H1 (cell line): ENCODE data around the gene SLC6A3. TPM values are rescaled to one million over a fixed set of nuclear protein-coding genes. Genes with fewer than 3 reads are reported as not detected.

Experiments
- CTCF ChIA-PET: fragments of 300-600 bp; sonication (Branson Sonifier 250); formaldehyde crosslinking; loops from one replicate; lab custom pipeline; 2021; ENCODE audit not compliant: partially characterized antibody; lab: Charles Lee
- POLR2A ChIA-PET: fragments of 300-600 bp; sonication (Branson Sonifier 250); formaldehyde crosslinking; loops from one replicate; lab custom pipeline; 2021; ENCODE audit warnings: inconsistent platforms; ENCODE audit not compliant: partially characterized antibody; lab: Charles Lee
- DNase-seq, 2 experiments: peaks; one replicate each; pipeline versions ENCODE4 v3.0.0 to v3.0.0-alpha.2; 2010 to 2022; ENCODE audit warnings: low spot score in 2 of 2, low read depth in 1 of 2, mixed read lengths in 1 of 2
- FAIRE-seq: peaks from 2 replicates; lab custom pipeline; 2011; peaks lifted over from hg19 to GRCh38; lab: Jason Lieb, UNC
- H2AFZ ChIP-seq: 2 replicates; pipeline ENCODE4 v1.8.1; 2012; ENCODE audit warnings: low read length, inconsistent platforms
- H2AK5ac ChIP-seq: 2 replicates; pipeline ENCODE4 v1.6.1; 2013; ENCODE audit warnings: low read depth, low read length
- H2BK120ac ChIP-seq: replicated peaks from 2 replicates; pipeline ENCODE3; 2013; ENCODE audit warnings: low read depth, low read length, inconsistent platforms
- H2BK12ac ChIP-seq: 2 replicates; pipeline ENCODE4 v1.6.1; 2013; ENCODE audit warnings: low read depth, low read length
- H2BK15ac ChIP-seq: 2 replicates; pipeline ENCODE4 v1.6.1; 2013; ENCODE audit warnings: low read length
- H2BK20ac ChIP-seq: 2 replicates; pipeline ENCODE4 v1.6.1; 2013; ENCODE audit warnings: low read length
- H2BK5ac ChIP-seq: 2 replicates; pipeline ENCODE4 v1.6.1; 2013; ENCODE audit warnings: low read depth, low read length
- H3K14ac ChIP-seq: 2 replicates; pipeline ENCODE4 v1.6.1; 2013; ENCODE audit warnings: inconsistent platforms; ENCODE audit not compliant: insufficient read length
- H3K18ac ChIP-seq: 2 replicates; pipeline ENCODE4 v1.6.1; 2013; ENCODE audit warnings: low read length; ENCODE audit errors: extremely low read depth
- H3K23ac ChIP-seq: 2 replicates; pipeline ENCODE4 v1.6.1; 2013; ENCODE audit warnings: inconsistent platforms; ENCODE audit not compliant: insufficient read length
- H3K23me2 ChIP-seq: 2 replicates; pipeline ENCODE4 v1.6.1; 2013; ENCODE audit warnings: low read depth, low read length
- H3K27ac ChIP-seq: 2 replicates; pipeline ENCODE4 v1.6.1; 2011; ENCODE audit warnings: low read depth, low read length, inconsistent platforms
- H3K27me3 ChIP-seq, 4 experiments: replicated peaks in 1 of 4; 1 replicate in 1 of 4; 2 replicates in 3 of 4; pipeline versions ENCODE4 v1.6.1 to v1.8.1; 2011 to 2013; ENCODE audit warnings: low read length in 3 of 4, mild to moderate bottlenecking in 3 of 4, inconsistent platforms in 2 of 4, mixed read lengths in 2 of 4, moderate library complexity in 1 of 4; ENCODE audit not compliant: control insufficient read depth in 3 of 4, insufficient read depth in 3 of 4; ENCODE audit errors: extremely low read depth in 1 of 4
- H3K36me3 ChIP-seq, 4 experiments: 2 replicates each; pipeline versions ENCODE4 v1.6.1 to v1.8.1; 2011 to 2013; ENCODE audit warnings: mild to moderate bottlenecking in 4 of 4, low read length in 3 of 4, moderate library complexity in 2 of 4, control low read depth in 1 of 4, inconsistent platforms in 1 of 4; ENCODE audit not compliant: insufficient read depth in 4 of 4, control insufficient read depth in 2 of 4
- H3K4ac ChIP-seq: replicated peaks from 2 replicates; pipeline ENCODE3; 2013; ENCODE audit warnings: low read length, low read depth, mixed read lengths, inconsistent platforms; ENCODE audit not compliant: insufficient read length
- H3K4me1 ChIP-seq, 4 experiments: replicated peaks in 1 of 4; 1 replicate in 1 of 4; 2 replicates in 3 of 4; pipeline versions ENCODE4 v1.6.1 to v1.8.1; 2011 to 2013; ENCODE audit warnings: low read length in 3 of 4, inconsistent platforms in 2 of 4, mixed read lengths in 1 of 4; ENCODE audit not compliant: insufficient read depth in 4 of 4, control insufficient read depth in 3 of 4
- H3K4me2 ChIP-seq, 2 experiments: 2 replicates each; pipeline versions ENCODE4 v1.6.1 to v1.8.1; 2011 to 2013; ENCODE audit warnings: low read depth in 2 of 2, low read length in 2 of 2, control low read depth in 1 of 2, inconsistent platforms in 1 of 2, mild to moderate bottlenecking in 1 of 2; ENCODE audit not compliant: insufficient read depth in 1 of 2
- H3K4me3 ChIP-seq, 4 experiments: fragments of 200-600, 300-600 bp in 1 of 4; sonication (generic), shearing (Covaris generic), sonication (Bioruptor Twin) in 1 of 4; 2 replicates each; pipeline versions ENCODE4 v1.5.1 to v1.8.1; 2011 to 2016; ENCODE audit warnings: low read length in 4 of 4, low read depth in 3 of 4, control low read depth in 2 of 4, inconsistent platforms in 2 of 4, mild to moderate bottlenecking in 2 of 4, mixed read lengths in 1 of 4, moderate library complexity in 1 of 4; ENCODE audit not compliant: insufficient read depth in 2 of 4; ENCODE audit errors: extremely low read depth in 1 of 4
- H3K56ac ChIP-seq: replicated peaks from 2 replicates; pipeline ENCODE3; 2013; ENCODE audit warnings: low read depth, mild to moderate bottlenecking, mixed read lengths, low read length, inconsistent platforms; ENCODE audit not compliant: insufficient read length
- H3K79me1 ChIP-seq: 2 replicates; pipeline ENCODE4 v1.6.1; 2013; ENCODE audit warnings: low read depth, low read length, control low read depth
- H3K79me2 ChIP-seq, 2 experiments: 2 replicates each; pipeline versions ENCODE4 v1.6.1 to v1.8.1; 2012 to 2013; ENCODE audit warnings: low read length in 2 of 2, mild to moderate bottlenecking in 2 of 2, inconsistent platforms in 1 of 2; ENCODE audit not compliant: insufficient read depth in 2 of 2, control insufficient read depth in 1 of 2
- H3K9ac ChIP-seq, 4 experiments: replicated peaks in 1 of 4; 1 replicate in 1 of 4; 2 replicates in 3 of 4; pipeline versions ENCODE4 v1.6.1 to v1.8.1; 2011 to 2013; ENCODE audit warnings: low read depth in 3 of 4, low read length in 3 of 4, control low read depth in 2 of 4, mild to moderate bottlenecking in 2 of 4, moderate library complexity in 2 of 4, inconsistent platforms in 1 of 4; ENCODE audit errors: extremely low read depth in 1 of 4
- H3K9me3 ChIP-seq, 2 experiments: 2 replicates each; pipeline versions ENCODE4 v1.6.1 to v1.8.1; 2012 to 2013; ENCODE audit warnings: mild to moderate bottlenecking in 2 of 2, moderate library complexity in 2 of 2, control low read depth in 1 of 2, inconsistent platforms in 1 of 2, low read depth in 1 of 2, low read length in 1 of 2, mixed read lengths in 1 of 2; ENCODE audit not compliant: insufficient read depth in 2 of 2
- H4K20me1 ChIP-seq, 2 experiments: replicated peaks in 1 of 2; 2 replicates each; pipeline versions ENCODE3 to v1.8.1; 2011 to 2013; ENCODE audit warnings: inconsistent platforms in 2 of 2, low read length in 2 of 2, mild to moderate bottlenecking in 1 of 2; ENCODE audit not compliant: insufficient read depth in 2 of 2, control insufficient read depth in 1 of 2
- H4K5ac ChIP-seq: 2 replicates; pipeline ENCODE4 v1.6.1; 2013; ENCODE audit warnings: low read length, low read depth, mixed read lengths, inconsistent platforms; ENCODE audit not compliant: insufficient read length
- H4K8ac ChIP-seq: 2 replicates; pipeline ENCODE4 v1.8.0; 2013; ENCODE audit warnings: mild to moderate bottlenecking, moderate library complexity, low read length, inconsistent platforms; ENCODE audit not compliant: insufficient read depth; ENCODE audit errors: extremely low read depth
- H4K91ac ChIP-seq: replicated peaks from 2 replicates; pipeline ENCODE3; 2013; ENCODE audit warnings: low read length, mixed read lengths, inconsistent platforms; ENCODE audit not compliant: insufficient read length
- CHD1 ChIP-seq: IDR thresholded peaks from 2 replicates; pipeline ENCODE4 v1.6.1; 2012; ENCODE audit warnings: low read depth, low read length, improper control_type of control experiment
- CREB1 ChIP-seq: IDR thresholded peaks from 2 replicates; pipeline ENCODE4 v1.6.1; 2012; ENCODE audit warnings: inconsistent platforms
- JUN ChIP-seq: IDR thresholded peaks from 2 replicates; pipeline ENCODE4 v1.6.1; 2011; ENCODE audit warnings: low read depth, mild to moderate bottlenecking, improper control_type of control experiment, low read length
- KDM4A ChIP-seq: IDR thresholded peaks from one replicate; pipeline ENCODE4 v1.7.1; 2012; ENCODE audit warnings: low read depth, mild to moderate bottlenecking, moderate library complexity, low read length, inconsistent platforms; ENCODE audit not compliant: severe bottlenecking
- KDM5A ChIP-seq: fragments of 200-600 bp; IDR thresholded peaks from 2 replicates; pipeline ENCODE4 v1.7.1; 2012; ENCODE audit warnings: mild to moderate bottlenecking, low read length, inconsistent platforms, mixed read lengths
- RAD21 ChIP-seq, 2 experiments: IDR thresholded peaks in 1 of 2; conservative IDR thresholded peaks in 1 of 2; 2 replicates each; pipeline ENCODE4 v1.6.1; 2011; ENCODE audit warnings: low read depth in 2 of 2, low read length in 2 of 2, improper control_type of control experiment in 1 of 2, inconsistent platforms in 1 of 2, mild to moderate bottlenecking in 1 of 2, moderate library complexity in 1 of 2
- SIN3A ChIP-seq, 2 experiments: IDR thresholded peaks in 1 of 2; conservative IDR thresholded peaks in 1 of 2; 2 replicates each; pipeline ENCODE4 v1.6.1; 2011 to 2012; ENCODE audit warnings: low read length in 2 of 2, improper control_type of control experiment in 1 of 2, low read depth in 1 of 2, mild to moderate bottlenecking in 1 of 2
- SIRT6 ChIP-seq: IDR thresholded peaks from one replicate; pipeline ENCODE4 v1.7.1; 2012; ENCODE audit warnings: low read length, inconsistent platforms
- SIX5 ChIP-seq: IDR thresholded peaks from 2 replicates; pipeline ENCODE4 v1.6.1; 2011; ENCODE audit warnings: mild to moderate bottlenecking, low read depth, low read length
- SRF ChIP-seq: IDR thresholded peaks from 2 replicates; pipeline ENCODE4 v1.6.1; 2011; ENCODE audit warnings: mild to moderate bottlenecking, low read depth, low read length, moderate library complexity
- SUZ12 ChIP-seq: fragments of 200-600 bp; sonication (generic); IDR thresholded peaks from 2 replicates; pipeline ENCODE4 v1.6.1; 2012; ENCODE audit warnings: mild to moderate bottlenecking, inconsistent platforms, low read length, moderate library complexity, mixed read lengths
- YY1 ChIP-seq: IDR thresholded peaks from 2 replicates; pipeline ENCODE4 v1.6.1; 2011; ENCODE audit warnings: low read depth, mild to moderate bottlenecking, low read length
- WGBS, 2 experiments: shearing (Covaris generic) in 1 of 2; methylation state at CpG; one replicate each; pipeline versions ENCODE4 v1.1.6 to v1.1.7; 2013 to 2015; ENCODE audit warnings: low lambda C conversion rate in 2 of 2, mixed read lengths in 2 of 2, inconsistent platforms in 1 of 2, low coverage in 1 of 2, missing lambda C conversion rate in 1 of 2; ENCODE audit not compliant: insufficient replicate concordance in 2 of 2, insufficient coverage in 1 of 2, insufficient read length in 1 of 2; ENCODE audit errors: extremely low coverage in 1 of 2, missing lambda C conversion rate in 1 of 2; 5-methylcytosine and 5-hydroxymethylcytosine counted together
- polyA plus RNA-seq, 7 experiments: library from polyadenylated mRNA; depleted of rRNA in 3 of 7; stranded (reverse) in 5 of 7; unstranded in 2 of 7; fragments of >200 nt in 5 of 7; fragments of 200-250 nt in 2 of 7; gene quantifications; 1 replicate in 5 of 7; 2 replicates in 1 of 7; 4 replicates in 1 of 7; pipeline versions ENCODE4 v1.2.1 to v1.2.3, GENCODE V29; 2011 to 2013; ENCODE audit warnings: missing spikeins in 2 of 7, mixed read lengths in 2 of 7
- total RNA-seq: library from RNA; stranded (reverse); fragmentation: NEBNext Ultra II Directional; extraction: Animal tissue kit (Norgen Biotek cat#: 25700); gene quantifications from 2 replicates; pipeline ENCODE4 v1.2.1, GENCODE V29; 2021
- TF ChIP-seq, protein P1 (sequence below): IDR thresholded peaks from 2 replicates; pipeline ENCODE4 v1.6.1; 2012; ENCODE audit warnings: inconsistent platforms

Gene SLC6A3
- total and polyA plus RNA-seq, 2 of the 8 experiments (the other 6 are each of a cell fraction or from before 2014, with no cell fraction given): 0.48 to 0.91 TPM

DNA sequence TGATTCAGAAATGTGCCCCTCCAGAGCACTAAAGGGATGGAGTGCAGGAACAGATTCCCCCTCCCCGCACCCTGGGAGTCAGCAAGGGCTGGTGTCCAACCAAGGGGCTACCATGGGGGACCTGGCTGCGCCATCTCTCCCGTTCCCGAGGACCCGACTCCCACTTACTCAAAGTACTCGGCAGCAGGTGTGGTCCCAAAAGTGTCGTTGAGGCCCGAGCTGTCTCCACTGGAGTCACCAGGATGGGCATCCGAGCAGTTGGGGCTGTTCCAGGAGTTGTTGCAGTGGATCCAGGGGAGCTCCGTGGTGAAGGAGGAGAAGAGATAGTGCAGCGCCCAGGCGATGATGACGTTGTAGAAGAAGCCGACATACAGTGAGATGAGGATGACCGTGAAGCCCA, 12.9 kb downstream of the SLC6A3 start:
- no peak overlapping the region for H3K23ac ChIP-seq
- peaks cover 0 to 1% (median 0%) of the 10 kb centered on the region in 4 experiments; a peak in 1 of 7 replicates for H3K4me1 ChIP-seq
- no peaks in the 10 kb centered on the region for H3K79me1 ChIP-seq
- H2BK15ac ChIP-seq: no peak overlapping the region
- no peak overlapping the region for H2AFZ ChIP-seq
- H4K20me1 ChIP-seq: no peaks in the 10 kb centered on the region
- peaks cover 3% of the 10 kb centered on the region; the same call in 1 of the 2 replicates for H3K23me2 ChIP-seq
- ChIA-PET CTCF (no interaction called here), POLR2A (no interaction called here)
- no peak overlapping the region for H2BK12ac ChIP-seq
- no peaks in the 10 kb centered on the region for H3K36me3 ChIP-seq
- FAIRE-seq: no peak
- no peak overlapping the region for H4K5ac ChIP-seq
- no peak overlapping the region for H2BK120ac ChIP-seq
- peaks cover 31 to 52% of the 10 kb centered on the region in 2 experiments for H3K9me3 ChIP-seq
- no peak overlapping the region for H3K4ac ChIP-seq
- H2BK20ac ChIP-seq: no peak overlapping the region
- H3K56ac ChIP-seq: no peak overlapping the region
- no peak overlapping the region for H3K18ac ChIP-seq
- H2BK5ac ChIP-seq: no peak overlapping the region
- H3K79me2 ChIP-seq: no peaks in the 10 kb centered on the region
- no peak overlapping the region for H3K9ac ChIP-seq
- H3K27ac ChIP-seq: no peak overlapping the region
- H3K4me2 ChIP-seq: no peak overlapping the region
- no peak overlapping the region for H4K91ac ChIP-seq
- 95% methylated on average over 15 of the region's 15 CpGs; no CpG with 5 or more reads in 1 of the 2 experiments for WGBS, 2 experiments
- no peak overlapping the region for H2AK5ac ChIP-seq
- no peak for DNase-seq
- H3K4me3 ChIP-seq: no peak overlapping the region
- no peak overlapping the region for H3K14ac ChIP-seq
- no peak overlapping the region for H4K8ac ChIP-seq
- no peaks in the 10 kb centered on the region; a peak in 1 of 7 replicates for H3K27me3 ChIP-seq
- no peak for TF ChIP-seq CHD1
- no peak for TF ChIP-seq JUN
- no peak for TF ChIP-seq SIX5
- no peak for TF ChIP-seq KDM4A
- no peak for TF ChIP-seq SRF
- TF ChIP-seq YY1: no peak
- TF ChIP-seq SIN3A (conservative IDR thresholded peaks at IDR 0.05 in 1 of 2, IDR thresholded peaks at IDR 0.05 in 1 of 2; ENCODE audit: low read depth in 1 of 2, low read length in 2 of 2): no peak
- no peak for TF ChIP-seq CREB1
- no peak for TF ChIP-seq KDM5A
- no peak for TF ChIP-seq SIRT6
- no peak for TF ChIP-seq SUZ12
- TF ChIP-seq RAD21 (IDR thresholded peaks at IDR 0.05 in 1 of 2, conservative IDR thresholded peaks at IDR 0.05 in 1 of 2; ENCODE audit: low read depth in 2 of 2, low read length in 2 of 2): no peak
- TF ChIP-seq, protein P1, sequence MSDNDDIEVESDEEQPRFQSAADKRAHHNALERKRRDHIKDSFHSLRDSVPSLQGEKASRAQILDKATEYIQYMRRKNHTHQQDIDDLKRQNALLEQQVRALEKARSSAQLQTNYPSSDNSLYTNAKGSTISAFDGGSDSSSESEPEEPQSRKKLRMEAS: no peak
